Endodermal cell (in vitro differentiated cells): Measurements from ENCODE around the gene PCDHA1. TPM values are rescaled to one million over a fixed set of nuclear protein-coding genes. Genes with fewer than 3 reads are reported as not detected.

Source experiments
- DNase-seq: peaks from one replicate; pipeline ENCODE4 v3.0.0-alpha.2; 2017
- H3K27ac ChIP-seq: 2 replicates; pipeline ENCODE4 v1.5.1; 2013; ENCODE audit warnings: mild to moderate bottlenecking, low read depth, low read length, moderate library complexity
- H3K27me3 ChIP-seq: 2 replicates; pipeline ENCODE4 v1.6.1; 2013; ENCODE audit warnings: mild to moderate bottlenecking, low read length, moderate library complexity; ENCODE audit not compliant: insufficient read depth, control insufficient read depth, poor library complexity, severe bottlenecking
- H3K36me3 ChIP-seq: 2 replicates; pipeline ENCODE4 v1.7.0; 2013; ENCODE audit warnings: mild to moderate bottlenecking, low read length, moderate library complexity; ENCODE audit not compliant: control insufficient read depth, insufficient read depth
- H3K4me1 ChIP-seq: one replicate; pipeline ENCODE4 v1.7.0; 2013; ENCODE audit warnings: low read length; ENCODE audit not compliant: control insufficient read depth, insufficient read depth
- H3K4me3 ChIP-seq: 2 replicates; pipeline ENCODE4 v1.5.1; 2013; ENCODE audit warnings: mild to moderate bottlenecking, low read length, moderate library complexity
- H3K9ac ChIP-seq: 2 replicates; pipeline ENCODE4 v1.6.1; 2013; ENCODE audit warnings: mild to moderate bottlenecking, low read length, moderate library complexity; ENCODE audit not compliant: poor library complexity, severe bottlenecking; ENCODE audit errors: extremely low read depth
- H3K9me3 ChIP-seq: 2 replicates; pipeline ENCODE4 v1.6.1; 2013; ENCODE audit warnings: mild to moderate bottlenecking, low read length, moderate library complexity; ENCODE audit not compliant: control insufficient read depth
- H3K27ac Mint-ChIP-seq: 2 replicates; pipeline ENCODE4 v1.8.0; 2020; ENCODE audit warnings: mixed read lengths
- H3K27me3 Mint-ChIP-seq: 2 replicates; pipeline ENCODE4 v1.8.0; 2021; ENCODE audit warnings: mild to moderate bottlenecking, mixed read lengths; ENCODE audit not compliant: insufficient read depth
- H3K36me3 Mint-ChIP-seq: 2 replicates; pipeline ENCODE4 v1.8.0; 2020; ENCODE audit warnings: low read depth, mixed read lengths
- H3K4me1 Mint-ChIP-seq: 2 replicates; pipeline ENCODE4 v1.8.0; 2020; ENCODE audit warnings: mixed read lengths
- H3K4me3 Mint-ChIP-seq: 2 replicates; pipeline ENCODE4 v1.8.0; 2020; ENCODE audit warnings: mild to moderate bottlenecking, moderate library complexity, mixed read lengths
- H3K9me3 Mint-ChIP-seq: 2 replicates; pipeline ENCODE4 v1.8.0; 2020; ENCODE audit warnings: mild to moderate bottlenecking, mixed read lengths
- CTCF ChIP-seq: fragments of 200-600 bp; sonication (generic); conservative IDR thresholded peaks from 2 replicates; pipeline ENCODE4 v1.5.0; 2021; ENCODE audit warnings: antibody characterized with exemption, mild to moderate bottlenecking
- WGBS, 2 experiments: methylation state at CpG; one replicate each; pipeline versions ENCODE4 v1.1.5 to v1.1.7; 2013; ENCODE audit warnings: missing lambda C conversion rate in 2 of 2, mixed read lengths in 1 of 2; ENCODE audit not compliant: insufficient coverage in 1 of 2, insufficient read length in 1 of 2; 5-methylcytosine and 5-hydroxymethylcytosine counted together
- total RNA-seq, 2 donors: library from RNA; stranded (reverse); fragmentation: NEBNext Ultra II Directional in 1 of 2; extraction: Animal tissue kit (Norgen Biotek cat#: 25700) in 1 of 2; gene quantifications; 2 replicates in 1 of 2; 3 replicates in 1 of 2; pipeline ENCODE4 v1.2.1, GENCODE V29; 2021

PCDHA1 gene
- total RNA-seq, 2 donors from 2014 or later, result 0.18 to 2.9 TPM

GRCh38 chr5:140953234-140953633, 167.3 kb downstream of the PCDHA1 start:
- H3K27ac ChIP-seq, result no peak overlapping the region
- H3K4me3 ChIP-seq, result no peak overlapping the region
- 20 to 65% methylated on average over 1 to 2 of the region's 2 CpGs for WGBS, 2 experiments

GRCh38 chr5:140962190-140962589, 176.2 kb downstream of the PCDHA1 start:
- TF ChIP-seq CTCF, result no peak
- Mint-ChIP-seq H3K27me3 (peaks cover 28% of the 10 kb centered on the region), H3K4me1 (peaks cover 5% of the 10 kb centered on the region), H3K36me3 (no peaks in the 10 kb centered on the region), H3K27ac (no peak overlapping the region), H3K4me3 (no peak overlapping the region), H3K9me3 (no peaks in the 10 kb centered on the region)
- DNase-seq, result no peak
- H3K36me3 ChIP-seq, result no peaks in the 10 kb centered on the region
- H3K27ac ChIP-seq, result no peak overlapping the region
- H3K27me3 ChIP-seq, result peaks cover 24% of the 10 kb centered on the region
- H3K9me3 ChIP-seq, result no peaks in the 10 kb centered on the region
- H3K9ac ChIP-seq, result no peak overlapping the region
- no peak overlapping the region for H3K4me3 ChIP-seq
- no peaks in the 10 kb centered on the region for H3K4me1 ChIP-seq
- 90% methylated on average over 1 of the region's 1 CpG; no CpG with 5 or more reads in 1 of the 2 experiments for WGBS, 2 experiments

More at GRCh38 chr5:140953234-140953633, 167.3 kb downstream of the PCDHA1 start:
- Mint-ChIP-seq H3K4me1 (peaks cover 15% of the 10 kb centered on the region), H3K27me3 (no peaks in the 10 kb centered on the region), H3K9me3 (peaks cover 26% of the 10 kb centered on the region), H3K4me3 (no peak overlapping the region), H3K27ac (peak overlapping the region; percentile 63), H3K36me3 (peaks cover 10% of the 10 kb centered on the region)
- DNase-seq, result no peak
- Histone ChIP-seq H3K9ac (no peak overlapping the region), H3K36me3 (no peaks in the 10 kb centered on the region), H3K4me1 (no peaks in the 10 kb centered on the region), H3K9me3 (peaks cover 9% of the 10 kb centered on the region), H3K27me3 (no peaks in the 10 kb centered on the region)
- TF ChIP-seq CTCF, result no peak

GRCh38 chr5:140964356-140964755, 178.4 kb downstream of the PCDHA1 start:
- Mint-ChIP-seq H3K4me3 (no peak overlapping the region), H3K27me3 (peaks cover 45% of the 10 kb centered on the region), H3K27ac (no peak overlapping the region), H3K4me1 (peaks cover 5% of the 10 kb centered on the region), H3K9me3 (no peaks in the 10 kb centered on the region), H3K36me3 (peaks cover 4% of the 10 kb centered on the region)
- Histone ChIP-seq H3K36me3 (no peaks in the 10 kb centered on the region), H3K9ac (no peak overlapping the region), H3K27me3 (peaks cover 46% of the 10 kb centered on the region), H3K4me3 (no peak overlapping the region), H3K27ac (no peak overlapping the region), H3K9me3 (no peaks in the 10 kb centered on the region), H3K4me1 (no peaks in the 10 kb centered on the region)
- TF ChIP-seq CTCF, result no peak
- 87 to 100% methylated on average over 1 to 3 of the region's 3 CpGs for WGBS, 2 experiments
- DNase-seq, result no peak
